K562 (cell line): ENCODE measurements around the gene ACRBP. TPM values are rescaled to one million over a fixed set of nuclear protein-coding genes. Genes with fewer than 3 reads are reported as not detected.

Experiments used
- AFF4 ChIP-seq: sonication (generic); formaldehyde crosslinking; IDR thresholded peaks from 2 replicates; pipeline ENCODE4 v1.8.0; 2023; ENCODE audit warnings: mild to moderate bottlenecking, missing genetic modification reagents
- ARNT ChIP-seq, 2 experiments: fragments of 450-650 bp; IDR thresholded peaks; 2 replicates each; pipeline ENCODE4 v1.6.1; 2016; ENCODE audit warnings: mild to moderate bottlenecking in 1 of 2
- ATF1 ChIP-seq, 2 experiments: fragments of 450-650 bp in 1 of 2; IDR thresholded peaks; 2 replicates each; pipeline ENCODE4 v1.6.1; 2016; ENCODE audit warnings: missing compliant biosample characterization in 1 of 2, missing genetic modification characterization in 1 of 2
- HSF4 ChIP-seq: fragments of 250-450 bp; sonication (Bioruptor Pico); IDR thresholded peaks from 2 replicates; pipeline ENCODE4 v2.1.2; 2022; ENCODE audit warnings: mild to moderate bottlenecking, moderate library complexity, borderline replicate concordance
- NFRKB ChIP-seq: fragments of 450-650 bp; IDR thresholded peaks from 2 replicates; pipeline ENCODE4 v1.6.1; 2016; ENCODE audit warnings: low read depth
- NRF1 ChIP-seq, 2 experiments: fragments of 450-650 bp; IDR thresholded peaks in 1 of 2; conservative IDR thresholded peaks in 1 of 2; 2 replicates each; pipeline ENCODE4 v1.6.1; 2014; ENCODE audit warnings: mild to moderate bottlenecking in 2 of 2
- PHF8 ChIP-seq: fragments of 200-600 bp; sonication (generic); IDR thresholded peaks from 2 replicates; pipeline ENCODE4 v1.6.1; 2012; ENCODE audit warnings: mixed run types, mild to moderate bottlenecking, inconsistent platforms, low read length, moderate library complexity, borderline replicate concordance
- RNF219 ChIP-seq: fragments of 250-450 bp; sonication (Bioruptor Pico); IDR thresholded peaks from 2 replicates; pipeline ENCODE4 v1.5.0; 2022; ENCODE audit warnings: mild to moderate bottlenecking
- SIN3A ChIP-seq, 2 experiments: fragments of 150-350 bp in 1 of 2; IDR thresholded peaks; 2 replicates each; pipeline ENCODE4 v1.6.1; 2011 to 2016; ENCODE audit warnings: borderline replicate concordance in 2 of 2, low read depth in 2 of 2, low read length in 2 of 2, mild to moderate bottlenecking in 2 of 2, moderate library complexity in 2 of 2; ENCODE audit not compliant: control insufficient read depth in 1 of 2
- SMAD2 ChIP-seq: fragments of 150-350 bp; IDR thresholded peaks from 2 replicates; pipeline ENCODE4 v1.6.1; 2014; ENCODE audit warnings: low read depth, mild to moderate bottlenecking, low read length
- ZMIZ1 ChIP-seq, 2 experiments: fragments of 150-350 bp in 1 of 2; IDR thresholded peaks; 2 replicates each; pipeline ENCODE4 v1.6.1; 2012 to 2016; ENCODE audit warnings: low read depth in 2 of 2, low read length in 2 of 2, mild to moderate bottlenecking in 1 of 2, moderate library complexity in 1 of 2
- ZNF586 ChIP-seq: fragments of 450-650 bp; formaldehyde crosslinking; conservative IDR thresholded peaks from 2 replicates; pipeline ENCODE4 v1.4.0; 2020; ENCODE audit warnings: mild to moderate bottlenecking, moderate library complexity
- ZNF639 ChIP-seq, 2 experiments: fragments of 200-800 bp in 1 of 2; sonication (Bioruptor generic) in 1 of 2; sonication (generic) in 1 of 2; formaldehyde crosslinking in 1 of 2; IDR thresholded peaks in 1 of 2; conservative IDR thresholded peaks in 1 of 2; 2 replicates each; pipeline versions ENCODE4 v1.5.0 to v1.6.1; 2016 to 2020; ENCODE audit warnings: missing compliant biosample characterization in 1 of 2, missing genetic modification characterization in 1 of 2, missing genetic modification reagents in 1 of 2
- ZNF830 ChIP-seq: fragments of 250-450 bp; sonication (Bioruptor Pico); IDR thresholded peaks from 2 replicates; pipeline ENCODE4 v1.5.0; 2021; ENCODE audit warnings: mild to moderate bottlenecking
- polyA plus RNA-seq, 8 experiments: library from polyadenylated mRNA; depleted of rRNA in 4 of 8; stranded (reverse) in 5 of 8; unstranded in 3 of 8; fragments of >200 nt; fragmentation: Nextera tagmentation in 2 of 8; fragmentation: Illumina TruSeq in 1 of 8; extraction: Ambion mirVana in 2 of 8; extraction: Trizol in 1 of 8; gene quantifications; 2 replicates each; pipeline versions ENCODE4 v1.2.1 to v1.2.3, GENCODE V29; 2011 to 2014; ENCODE audit warnings: inconsistent platforms in 1 of 8, missing spikeins in 1 of 8
- total RNA-seq, 7 experiments: library from RNA; depleted of rRNA in 6 of 7; stranded (reverse); fragments of >200 nt in 6 of 7; fragmentation: Illumina TruSeq in 2 of 7; extraction: Trizol in 2 of 7; gene quantifications; 2 replicates each; pipeline versions ENCODE4 v1.2.1 to v1.2.3, GENCODE V29; 2011 to 2021; ENCODE audit warnings: low replicate concordance in 1 of 7

ACRBP gene
- total and polyA plus RNA-seq, 9 of the 15 experiments (the other 6 are each of a cell fraction or from before 2014, with no cell fraction given), result 3.1 to 31.8 (median 8.4) TPM

- no peak for TF ChIP-seq ZMIZ1 (IDR thresholded peaks at IDR 0.05; ENCODE audit: low read depth in 2 of 2, low read length in 2 of 2)
- TF ChIP-seq AFF4 (CRISPR knock-in tag), result no peak
- no peak for TF ChIP-seq PHF8
- no peak for TF ChIP-seq ARNT (IDR thresholded peaks at IDR 0.05)
- no peak for TF ChIP-seq SMAD2
- TF ChIP-seq HSF4 (CRISPR knock-in tag), result no peak
- TF ChIP-seq ZNF830 (CRISPR knock-in tag), result no peak
- peak; percentile 80 to 82 for TF ChIP-seq NRF1 (conservative IDR thresholded peaks at IDR 0.05 in 1 of 2, IDR thresholded peaks at IDR 0.05 in 1 of 2)
- no peak for TF ChIP-seq ZNF639 (CRISPR knock-in tag; conservative IDR thresholded peaks at IDR 0.05 in 1 of 2, IDR thresholded peaks at IDR 0.05 in 1 of 2)
- TF ChIP-seq RNF219 (CRISPR knock-in tag), result no peak
- TF ChIP-seq ZNF586 (CRISPR knock-in tag), result no peak
- no peak for TF ChIP-seq NFRKB
- TF ChIP-seq SIN3A (IDR thresholded peaks at IDR 0.05; ENCODE audit: borderline replicate concordance in 2 of 2, control insufficient read depth in 1 of 2, low read depth in 2 of 2, low read length in 2 of 2), result peak in 1 of 2 experiments; percentile 70; a peak in 1 of 4 replicates
- no peak for TF ChIP-seq ATF1 (CRISPR knock-in tag; IDR thresholded peaks at IDR 0.05)
- no peak for TF ChIP-seq ATF1 (tag; IDR thresholded peaks at IDR 0.05)
Observed at GRCh38 chr12:6626654-6627283, 20.5 kb downstream of the ACRBP start (continued).
